Measurements from ENCODE around the gene STK24. TPM values are rescaled to one million over a fixed set of nuclear protein-coding genes. Genes with fewer than 3 reads are reported as not detected.

STK24 gene
- total RNA-seq, 1 donor from 2014 or later, result 190 TPM

DNA sequence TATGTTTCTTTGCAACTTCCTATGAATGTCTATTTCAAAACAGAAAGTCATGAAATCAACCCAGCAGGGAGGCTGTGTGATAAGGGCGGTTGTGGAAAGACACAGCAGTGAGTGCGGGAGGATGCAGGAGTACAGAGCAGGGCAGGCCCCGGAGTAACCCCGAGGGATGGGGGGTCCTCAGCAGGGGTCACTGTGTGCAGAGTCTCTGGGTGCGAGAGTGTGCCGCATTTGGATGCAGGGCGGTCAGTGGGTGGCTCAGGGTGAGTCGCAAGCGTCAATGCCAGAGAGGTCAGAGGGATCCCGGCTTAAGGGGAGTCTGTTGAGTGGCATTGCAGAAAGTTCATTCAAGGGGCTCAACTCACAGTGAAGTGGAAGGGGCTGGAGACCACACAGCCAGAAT, 147.8 kb downstream of the STK24 start:
- no peak for TF ChIP-seq CTCF (IDR thresholded peaks at IDR 0.05; ENCODE audit: insufficient read depth, low read length, poor library complexity, severe bottlenecking)
- H3K4me3 ChIP-seq (ENCODE audit: low read depth, low read length), result no peak overlapping the region
- H3K36me3 ChIP-seq (ENCODE audit: control insufficient read depth, insufficient read depth, low read length), result peaks cover 5% of the 10 kb centered on the region
- no peak for DNase-seq (ENCODE audit: low read depth)
- no peaks in the 10 kb centered on the region for H3K27me3 ChIP-seq (ENCODE audit: control insufficient read depth, insufficient read depth, low read length)

DNA sequence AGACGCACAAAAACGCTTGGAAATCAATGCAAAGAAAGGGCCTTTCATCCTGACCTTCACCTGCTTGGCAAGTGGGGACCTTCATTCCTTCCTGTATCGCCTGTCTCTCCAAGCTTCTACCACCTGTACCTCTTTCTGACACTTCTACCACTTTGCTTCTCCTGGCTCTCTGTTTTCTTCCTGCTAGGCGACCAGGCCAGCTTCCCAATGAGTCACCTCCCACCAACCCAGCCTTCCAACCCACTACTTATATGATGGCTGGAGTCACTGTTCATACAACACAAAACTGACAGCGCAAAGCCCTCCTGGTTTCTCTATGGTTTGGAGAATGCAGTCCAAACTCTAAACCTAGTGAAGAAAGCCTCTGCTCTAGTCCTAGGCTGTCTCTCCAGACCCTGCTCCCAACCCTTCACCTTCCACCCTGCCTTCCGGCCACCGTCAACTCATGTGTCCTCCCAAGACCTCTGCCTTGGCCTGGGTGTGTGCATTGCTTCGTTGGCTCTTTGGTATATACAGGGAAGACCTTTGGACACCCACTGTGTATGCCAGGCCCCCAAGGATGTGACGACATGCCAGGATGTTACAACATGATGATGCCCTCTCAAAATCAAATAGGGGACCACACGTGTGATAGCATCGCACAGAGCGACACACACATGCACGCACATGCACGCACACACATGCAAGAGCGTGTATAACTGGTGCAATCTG, 148.5 kb downstream of the STK24 start:
- Histone ChIP-seq H3K4me3 (ENCODE audit: low read depth, low read length) (no peak overlapping the region), H3K27me3 (ENCODE audit: control insufficient read depth, insufficient read depth, low read length) (no peaks in the 10 kb centered on the region), H3K36me3 (ENCODE audit: control insufficient read depth, insufficient read depth, low read length) (peaks cover 5% of the 10 kb centered on the region)
- DNase-seq (ENCODE audit: low read depth), result no peak
- TF ChIP-seq CTCF (IDR thresholded peaks at IDR 0.05; ENCODE audit: insufficient read depth, low read length, poor library complexity, severe bottlenecking), result no peak

DNA sequence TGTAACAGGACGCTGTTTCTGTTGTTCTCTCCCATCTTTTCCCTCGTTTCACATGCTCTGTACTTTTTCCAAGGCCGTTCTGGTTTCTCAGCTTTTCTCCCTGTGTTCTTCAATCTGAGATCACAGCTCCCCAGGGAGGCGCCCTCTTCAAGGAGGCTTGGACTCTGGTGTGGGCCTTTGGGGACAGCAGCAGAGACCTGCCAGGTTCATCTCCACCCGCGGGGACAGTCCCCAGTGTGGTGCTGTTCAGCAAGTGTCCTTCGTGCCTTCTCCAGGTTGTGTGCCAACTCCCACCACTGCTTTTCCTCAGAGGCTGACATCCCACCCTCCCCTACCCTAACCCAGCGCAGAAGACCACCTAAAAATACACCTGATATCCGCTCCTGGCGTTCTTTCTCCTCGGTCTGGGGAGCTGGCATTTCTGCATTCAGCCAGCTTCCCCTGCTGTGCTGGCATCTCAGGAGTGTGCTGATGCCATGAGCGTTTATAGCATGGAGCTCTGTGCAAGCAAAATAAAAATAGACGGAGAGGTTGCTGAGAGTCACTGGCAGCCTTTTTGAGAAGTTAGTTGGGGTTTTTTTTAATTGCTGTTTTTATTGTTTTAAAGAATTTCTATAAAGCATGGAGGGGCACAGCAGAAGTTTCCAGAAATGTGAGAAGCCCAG, 149.4 kb downstream of the STK24 start:
- DNase-seq (ENCODE audit: low read depth), result no peak
- Histone ChIP-seq H3K36me3 (ENCODE audit: control insufficient read depth, insufficient read depth, low read length) (peaks cover 5% of the 10 kb centered on the region), H3K27me3 (ENCODE audit: control insufficient read depth, insufficient read depth, low read length) (no peaks in the 10 kb centered on the region), H3K4me3 (ENCODE audit: low read depth, low read length) (no peak overlapping the region)
- no peak for TF ChIP-seq CTCF (IDR thresholded peaks at IDR 0.05; ENCODE audit: insufficient read depth, low read length, poor library complexity, severe bottlenecking)

GRCh38 chr13:98423417-98423816, 153.5 kb downstream of the STK24 start:
- H3K4me3 ChIP-seq (ENCODE audit: low read depth, low read length), result no peak overlapping the region
- no peaks in the 10 kb centered on the region for H3K27me3 ChIP-seq (ENCODE audit: control insufficient read depth, insufficient read depth, low read length)
- no peak for TF ChIP-seq CTCF (IDR thresholded peaks at IDR 0.05; ENCODE audit: insufficient read depth, low read length, poor library complexity, severe bottlenecking)
- DNase-seq (ENCODE audit: low read depth), result no peak
- peaks cover 4% of the 10 kb centered on the region for H3K36me3 ChIP-seq (ENCODE audit: control insufficient read depth, insufficient read depth, low read length)

GRCh38 chr13:98422046-98422445, 154.9 kb downstream of the STK24 start:
- Histone ChIP-seq H3K4me3 (ENCODE audit: low read depth, low read length) (no peak overlapping the region), H3K36me3 (ENCODE audit: control insufficient read depth, insufficient read depth, low read length) (peaks cover 3% of the 10 kb centered on the region), H3K27me3 (ENCODE audit: control insufficient read depth, insufficient read depth, low read length) (no peaks in the 10 kb centered on the region)
- DNase-seq (ENCODE audit: low read depth), result no peak
- no peak for TF ChIP-seq CTCF (IDR thresholded peaks at IDR 0.05; ENCODE audit: insufficient read depth, low read length, poor library complexity, severe bottlenecking)

All from kidney epithelial cell (primary cell).